Endothelial cell (in vitro differentiated cells): ENCODE data around the gene RASA2. TPM values are rescaled to one million over a fixed set of nuclear protein-coding genes. Genes with fewer than 3 reads are reported as not detected.
A peak's percentile ranks its signal among the peaks of the same experiment; 100 is the strongest.

Source experiments
- DNase-seq: peaks from one replicate; pipeline ENCODE4 v3.0.0; 2021; ENCODE audit warnings: low spot score
- H3K27ac Mint-ChIP-seq: one replicate; pipeline ENCODE4 v1.8.0; 2021; ENCODE audit warnings: mixed read lengths, inconsistent platforms; ENCODE audit not compliant: unreplicated experiment
- H3K27me3 Mint-ChIP-seq: one replicate; pipeline ENCODE4 v1.8.0; 2021; ENCODE audit warnings: mild to moderate bottlenecking, moderate library complexity, mixed read lengths, inconsistent platforms; ENCODE audit not compliant: unreplicated experiment
- H3K36me3 Mint-ChIP-seq: one replicate; pipeline ENCODE4 v1.8.0; 2021; ENCODE audit warnings: mild to moderate bottlenecking, low read depth, mixed read lengths, inconsistent platforms; ENCODE audit not compliant: unreplicated experiment
- H3K4me1 Mint-ChIP-seq: one replicate; pipeline ENCODE4 v1.8.0; 2021; ENCODE audit warnings: mild to moderate bottlenecking, mixed read lengths, inconsistent platforms; ENCODE audit not compliant: unreplicated experiment
- H3K4me3 Mint-ChIP-seq: one replicate; pipeline ENCODE4 v1.8.0; 2021; ENCODE audit warnings: mild to moderate bottlenecking, mixed read lengths, inconsistent platforms; ENCODE audit not compliant: unreplicated experiment
- H3K9me3 Mint-ChIP-seq: one replicate; pipeline ENCODE4 v1.8.0; 2021; ENCODE audit warnings: mixed read lengths, inconsistent platforms; ENCODE audit not compliant: unreplicated experiment
- CTCF ChIP-seq: fragments of 200-600 bp; sonication (generic); IDR thresholded peaks from one replicate; pipeline ENCODE4 v1.5.0; 2021; ENCODE audit warnings: antibody characterized with exemption; ENCODE audit not compliant: unreplicated experiment
- total RNA-seq: library from RNA; stranded (reverse); fragmentation: NEBNext Ultra II Directional; extraction: Animal tissue kit (Norgen Biotek cat#: 25700); gene quantifications from one replicate; pipeline ENCODE4 v1.2.1, GENCODE V29; 2021; ENCODE audit not compliant: unreplicated experiment

Gene RASA2
- total RNA-seq, 1 donor from 2014 or later, result 32.5 TPM

DNA sequence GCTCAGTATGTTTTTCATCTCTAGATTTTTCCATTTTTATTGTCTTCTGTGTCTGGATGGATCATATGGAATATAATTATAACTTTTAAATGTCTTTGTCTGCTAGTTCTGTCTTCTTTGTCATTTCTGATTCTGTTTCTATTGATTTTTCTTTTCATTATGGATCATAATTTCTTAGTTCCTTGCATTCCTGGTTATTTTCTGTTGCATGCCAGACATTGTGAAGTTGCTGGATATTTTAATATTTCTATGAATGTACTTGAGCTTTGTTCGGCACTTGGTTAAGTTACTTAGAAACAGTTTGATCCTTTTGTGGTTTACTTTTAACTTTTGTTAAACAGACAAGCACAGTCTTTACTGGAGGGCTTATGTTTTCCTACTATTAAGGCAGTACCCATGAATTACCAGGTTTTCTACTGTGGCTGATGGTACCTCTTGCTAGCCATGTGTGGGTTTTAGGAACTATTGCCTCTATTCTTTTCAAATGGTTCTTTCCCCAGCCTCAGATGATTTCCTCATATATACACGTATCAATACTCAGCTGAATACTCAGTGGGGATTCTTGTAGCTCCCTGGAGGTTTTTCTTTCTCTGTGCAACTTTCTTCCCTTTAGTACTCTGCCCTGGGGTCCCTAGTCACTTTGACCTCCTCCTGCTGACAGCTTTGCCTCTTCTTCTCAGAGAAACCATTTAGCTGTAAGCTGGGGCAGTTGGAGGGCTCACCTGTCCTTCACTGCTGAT, 64.3 kb downstream of the RASA2 start:
- Mint-ChIP-seq H3K4me3 (no peak overlapping the region), H3K27ac (no peak overlapping the region), H3K27me3 (peaks cover 2% of the 10 kb centered on the region), H3K36me3 (peaks cover 35% of the 10 kb centered on the region), H3K4me1 (peaks cover 13% of the 10 kb centered on the region), H3K9me3 (no peaks in the 10 kb centered on the region)
- no peak for DNase-seq
- TF ChIP-seq CTCF, result no peak

- DNase-seq, result no peak
- no peak for TF ChIP-seq CTCF
- H3K27ac Mint-ChIP-seq, result no peak overlapping the region
- H3K36me3 Mint-ChIP-seq, result peaks cover 25% of the 10 kb centered on the region
- H3K9me3 Mint-ChIP-seq, result no peaks in the 10 kb centered on the region
- H3K27me3 Mint-ChIP-seq, result peaks cover 3% of the 10 kb centered on the region
- no peak overlapping the region for H3K4me3 Mint-ChIP-seq
- peaks cover 13% of the 10 kb centered on the region for H3K4me1 Mint-ChIP-seq
Observed at GRCh38 chr3:141552440-141552991, 65.7 kb downstream of the RASA2 start.

- no peak for DNase-seq
- no peak for TF ChIP-seq CTCF
- no peak overlapping the region for H3K4me3 Mint-ChIP-seq
- no peaks in the 10 kb centered on the region for H3K9me3 Mint-ChIP-seq
- peaks cover 13% of the 10 kb centered on the region for H3K4me1 Mint-ChIP-seq
- no peak overlapping the region for H3K27ac Mint-ChIP-seq
- H3K27me3 Mint-ChIP-seq, result peaks cover 3% of the 10 kb centered on the region
- peaks cover 20% of the 10 kb centered on the region for H3K36me3 Mint-ChIP-seq
Observed at GRCh38 chr3:141553055-141553454, 66.2 kb downstream of the RASA2 start.

DNA sequence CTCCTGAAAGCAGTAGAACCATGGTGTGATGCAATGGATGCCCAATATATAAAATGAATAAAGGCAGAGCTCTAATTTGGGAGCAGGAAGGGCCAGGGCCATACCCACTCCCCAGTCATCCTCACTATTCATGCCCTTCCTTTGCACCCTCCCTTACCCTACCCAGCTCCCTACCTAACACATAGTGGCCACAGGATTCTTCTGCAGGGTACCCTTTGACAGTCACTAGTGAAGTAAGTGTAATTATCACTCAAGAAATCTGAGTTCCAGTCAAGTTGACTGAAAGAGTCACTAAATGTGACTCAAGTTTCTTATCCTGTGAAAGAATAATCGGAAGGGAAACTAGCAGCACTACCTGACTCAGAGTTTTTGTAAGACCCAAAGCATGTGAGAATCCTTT, 69.2 kb downstream of the RASA2 start:
- Mint-ChIP-seq H3K4me3 (no peak overlapping the region), H3K27ac (peak overlapping the region; percentile 38), H3K4me1 (peaks cover 3% of the 10 kb centered on the region), H3K27me3 (peaks cover 3% of the 10 kb centered on the region), H3K36me3 (peaks cover 4% of the 10 kb centered on the region), H3K9me3 (no peaks in the 10 kb centered on the region)
- no peak for DNase-seq
- TF ChIP-seq CTCF, result no peak
